ENCODE measurements around the gene PTPRN2.

DNA sequence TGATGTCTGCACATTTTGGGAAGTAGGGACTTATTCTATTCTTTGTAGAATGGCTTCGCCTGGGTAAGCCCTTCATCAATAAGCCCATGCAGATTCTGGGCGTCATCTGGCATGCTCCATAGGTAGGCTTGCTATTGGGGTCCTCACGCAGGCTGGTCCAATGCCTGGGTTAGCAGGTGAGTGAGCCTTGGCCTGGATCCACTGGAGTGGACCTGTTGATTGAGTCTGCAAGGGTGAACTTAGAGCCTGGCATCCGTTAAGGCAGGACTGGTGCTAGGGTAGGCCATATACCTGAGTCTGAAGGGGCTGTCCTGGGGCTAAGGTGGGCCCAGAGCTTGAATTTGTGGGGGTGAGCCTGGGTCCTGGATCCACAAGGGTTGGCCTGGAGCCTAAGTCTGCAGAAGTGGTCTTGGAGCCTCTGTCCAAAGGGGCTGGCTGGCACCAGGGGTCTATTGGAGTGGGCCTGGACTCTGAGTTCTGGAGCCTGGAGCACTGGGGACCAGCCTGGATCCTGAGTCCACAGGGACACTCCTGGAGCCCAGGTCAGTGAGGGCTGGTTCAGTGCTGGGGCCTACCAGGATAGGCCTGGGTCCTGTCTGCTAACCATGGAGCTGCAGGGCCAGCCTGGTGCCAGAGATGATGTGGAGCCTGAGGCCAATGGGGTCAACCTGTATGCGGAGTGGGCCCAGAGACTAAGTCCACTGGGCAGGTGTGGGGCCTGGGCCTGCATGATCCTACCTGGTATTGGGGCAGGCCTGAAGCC, 297.7 kb downstream of the PTPRN2 start:
- TF ChIP-seq, protein P1, sequence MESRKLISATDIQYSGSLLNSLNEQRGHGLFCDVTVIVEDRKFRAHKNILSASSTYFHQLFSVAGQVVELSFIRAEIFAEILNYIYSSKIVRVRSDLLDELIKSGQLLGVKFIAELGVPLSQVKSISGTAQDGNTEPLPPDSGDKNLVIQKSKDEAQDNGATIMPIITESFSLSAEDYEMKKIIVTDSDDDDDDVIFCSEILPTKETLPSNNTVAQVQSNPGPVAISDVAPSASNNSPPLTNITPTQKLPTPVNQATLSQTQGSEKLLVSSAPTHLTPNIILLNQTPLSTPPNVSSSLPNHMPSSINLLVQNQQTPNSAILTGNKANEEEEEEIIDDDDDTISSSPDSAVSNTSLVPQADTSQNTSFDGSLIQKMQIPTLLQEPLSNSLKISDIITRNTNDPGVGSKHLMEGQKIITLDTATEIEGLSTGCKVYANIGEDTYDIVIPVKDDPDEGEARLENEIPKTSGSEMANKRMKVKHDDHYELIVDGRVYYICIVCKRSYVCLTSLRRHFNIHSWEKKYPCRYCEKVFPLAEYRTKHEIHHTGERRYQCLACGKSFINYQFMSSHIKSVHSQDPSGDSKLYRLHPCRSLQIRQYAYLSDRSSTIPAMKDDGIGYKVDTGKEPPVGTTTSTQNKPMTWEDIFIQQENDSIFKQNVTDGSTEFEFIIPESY (IDR thresholded peaks at IDR 0.05; ENCODE audit: extremely low read depth, insufficient replicate concordance, low read length) = no peak
- no peak for TF ChIP-seq CTCF (IDR thresholded peaks at IDR 0.05 in 2 of 3, conservative IDR thresholded peaks at IDR 0.05 in 1 of 3; ENCODE audit: borderline replicate concordance in 1 of 3, insufficient read depth in 1 of 3, low read depth in 2 of 3, low read length in 2 of 3)
- TF ChIP-seq, protein P2, sequence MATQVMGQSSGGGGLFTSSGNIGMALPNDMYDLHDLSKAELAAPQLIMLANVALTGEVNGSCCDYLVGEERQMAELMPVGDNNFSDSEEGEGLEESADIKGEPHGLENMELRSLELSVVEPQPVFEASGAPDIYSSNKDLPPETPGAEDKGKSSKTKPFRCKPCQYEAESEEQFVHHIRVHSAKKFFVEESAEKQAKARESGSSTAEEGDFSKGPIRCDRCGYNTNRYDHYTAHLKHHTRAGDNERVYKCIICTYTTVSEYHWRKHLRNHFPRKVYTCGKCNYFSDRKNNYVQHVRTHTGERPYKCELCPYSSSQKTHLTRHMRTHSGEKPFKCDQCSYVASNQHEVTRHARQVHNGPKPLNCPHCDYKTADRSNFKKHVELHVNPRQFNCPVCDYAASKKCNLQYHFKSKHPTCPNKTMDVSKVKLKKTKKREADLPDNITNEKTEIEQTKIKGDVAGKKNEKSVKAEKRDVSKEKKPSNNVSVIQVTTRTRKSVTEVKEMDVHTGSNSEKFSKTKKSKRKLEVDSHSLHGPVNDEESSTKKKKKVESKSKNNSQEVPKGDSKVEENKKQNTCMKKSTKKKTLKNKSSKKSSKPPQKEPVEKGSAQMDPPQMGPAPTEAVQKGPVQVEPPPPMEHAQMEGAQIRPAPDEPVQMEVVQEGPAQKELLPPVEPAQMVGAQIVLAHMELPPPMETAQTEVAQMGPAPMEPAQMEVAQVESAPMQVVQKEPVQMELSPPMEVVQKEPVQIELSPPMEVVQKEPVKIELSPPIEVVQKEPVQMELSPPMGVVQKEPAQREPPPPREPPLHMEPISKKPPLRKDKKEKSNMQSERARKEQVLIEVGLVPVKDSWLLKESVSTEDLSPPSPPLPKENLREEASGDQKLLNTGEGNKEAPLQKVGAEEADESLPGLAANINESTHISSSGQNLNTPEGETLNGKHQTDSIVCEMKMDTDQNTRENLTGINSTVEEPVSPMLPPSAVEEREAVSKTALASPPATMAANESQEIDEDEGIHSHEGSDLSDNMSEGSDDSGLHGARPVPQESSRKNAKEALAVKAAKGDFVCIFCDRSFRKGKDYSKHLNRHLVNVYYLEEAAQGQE (IDR thresholded peaks at IDR 0.05; ENCODE audit: low read depth) = no peak
- TF ChIP-seq SIN3A (IDR thresholded peaks at IDR 0.05; ENCODE audit: low read depth) = no peak
- TF ChIP-seq CEBPB (IDR thresholded peaks at IDR 0.05; ENCODE audit: low read depth) = no peak
- TF ChIP-seq ZNF274 (IDR thresholded peaks at IDR 0.05; ENCODE audit: low read depth, low read length) = no peak
- TF ChIP-seq EZH2phosphoT487 (IDR thresholded peaks at IDR 0.05; ENCODE audit: borderline replicate concordance) = no peak
- no peak for TF ChIP-seq ZFX (IDR thresholded peaks at IDR 0.05)
- no peak for TF ChIP-seq EZH2 (IDR thresholded peaks at IDR 0.05)
- no peak for TF ChIP-seq POLR2A (IDR thresholded peaks at IDR 0.05; ENCODE audit: borderline replicate concordance, extremely low read depth, insufficient read depth, insufficient read length)
- TF ChIP-seq TCF7L2 (IDR thresholded peaks at IDR 0.05; ENCODE audit: borderline replicate concordance, extremely low read depth, insufficient read depth, insufficient read length) = no peak
- TF ChIP-seq RAD21 (IDR thresholded peaks at IDR 0.05; ENCODE audit: low read depth) = no peak
- no peak for TF ChIP-seq POLR2AphosphoS5 (IDR thresholded peaks at IDR 0.05; ENCODE audit: low read depth, low read length)
